Mesenchymal stem cell (in vitro differentiated cells and primary cell): ENCODE results near the gene ADAMTS13.

Source experiments
- DNase-seq: peaks from one replicate; pipeline ENCODE4 v3.0.0-alpha.2; 2013
- H2AFZ ChIP-seq: one replicate; pipeline ENCODE4 v1.6.1; 2013; ENCODE audit warnings: low read depth, mild to moderate bottlenecking, control low read depth, inconsistent platforms, low read length, moderate library complexity
- H2AK5ac ChIP-seq: 2 replicates; pipeline ENCODE4 v1.6.1; 2013; ENCODE audit warnings: low read length, moderate library complexity, mild to moderate bottlenecking, inconsistent platforms; ENCODE audit not compliant: severe bottlenecking
- H2BK120ac ChIP-seq: one replicate; pipeline ENCODE4 v1.6.1; 2013; ENCODE audit warnings: low read depth, mild to moderate bottlenecking, inconsistent platforms, low read length, moderate library complexity
- H2BK12ac ChIP-seq, 2 experiments: one replicate each; pipeline ENCODE4 v1.6.1; 2013; ENCODE audit warnings: inconsistent platforms in 2 of 2, low read length in 2 of 2, mild to moderate bottlenecking in 2 of 2, moderate library complexity in 2 of 2, control low read depth in 1 of 2
- H2BK15ac ChIP-seq: one replicate; pipeline ENCODE4 v1.6.1; 2013; ENCODE audit warnings: mild to moderate bottlenecking, low read depth, inconsistent platforms; ENCODE audit not compliant: poor library complexity, severe bottlenecking
- H2BK5ac ChIP-seq: 2 replicates; pipeline ENCODE4 v1.6.1; 2013; ENCODE audit warnings: low read depth, mild to moderate bottlenecking, low read length, control low read depth, inconsistent platforms; ENCODE audit not compliant: poor library complexity, severe bottlenecking
- H3K14ac ChIP-seq, 2 experiments: one replicate each; pipeline ENCODE4 v1.6.1; 2013; ENCODE audit warnings: inconsistent platforms in 2 of 2, low read length in 2 of 2, control low read depth in 1 of 2, mild to moderate bottlenecking in 1 of 2, moderate library complexity in 1 of 2
- H3K18ac ChIP-seq, 2 experiments: one replicate each; pipeline ENCODE4 v1.6.1; 2013; ENCODE audit warnings: inconsistent platforms in 2 of 2, low read length in 2 of 2, control low read depth in 1 of 2, low read depth in 1 of 2, mild to moderate bottlenecking in 1 of 2
- H3K23ac ChIP-seq, 2 experiments: one replicate each; pipeline ENCODE4 v1.6.1; 2013; ENCODE audit warnings: inconsistent platforms in 2 of 2, low read length in 2 of 2, mild to moderate bottlenecking in 2 of 2, moderate library complexity in 2 of 2, control low read depth in 1 of 2
- H3K27ac ChIP-seq: 2 replicates; pipeline ENCODE4 v1.5.1; 2013; ENCODE audit warnings: mild to moderate bottlenecking, moderate library complexity, low read length, control low read depth, inconsistent platforms; ENCODE audit not compliant: poor library complexity, severe bottlenecking
- H3K27me3 ChIP-seq, 2 experiments: 2 replicates each; pipeline versions ENCODE4 v1.6.1 to v1.7.0; 2013; ENCODE audit warnings: low read length in 2 of 2, mild to moderate bottlenecking in 2 of 2, moderate library complexity in 2 of 2, control low read depth in 1 of 2, inconsistent platforms in 1 of 2; ENCODE audit not compliant: control insufficient read depth in 1 of 2, insufficient read depth in 1 of 2
- H3K36me3 ChIP-seq, 2 experiments: 2 replicates each; pipeline versions ENCODE4 v1.6.1 to v1.7.0; 2013; ENCODE audit warnings: low read length in 2 of 2, control low read depth in 1 of 2, inconsistent platforms in 1 of 2, low read depth in 1 of 2, mild to moderate bottlenecking in 1 of 2; ENCODE audit not compliant: insufficient read depth in 2 of 2, control insufficient read depth in 1 of 2
- H3K4ac ChIP-seq, 2 experiments: one replicate each; pipeline ENCODE4 v1.6.1; 2013; ENCODE audit warnings: inconsistent platforms in 2 of 2, low read length in 2 of 2, mild to moderate bottlenecking in 2 of 2, moderate library complexity in 2 of 2, control low read depth in 1 of 2, low read depth in 1 of 2
- H3K4me1 ChIP-seq: 2 replicates; pipeline ENCODE4 v1.6.1; 2013; ENCODE audit warnings: low read depth, low read length, control low read depth; ENCODE audit not compliant: control insufficient read depth, insufficient read depth
- H3K4me2 ChIP-seq: 2 replicates; pipeline ENCODE4 v1.6.1; 2013; ENCODE audit warnings: low read length, mild to moderate bottlenecking, inconsistent platforms; ENCODE audit not compliant: poor library complexity, severe bottlenecking
- H3K4me3 ChIP-seq, 2 experiments: 2 replicates each; pipeline versions ENCODE4 v1.5.1 to v1.7.0; 2013; ENCODE audit warnings: low read length in 2 of 2, mild to moderate bottlenecking in 2 of 2, control low read depth in 1 of 2, low read depth in 1 of 2; ENCODE audit not compliant: insufficient read depth in 1 of 2
- H3K79me1 ChIP-seq: replicated peaks from 2 replicates; pipeline ENCODE4 v1.6.1; 2013; ENCODE audit warnings: mild to moderate bottlenecking, control low read depth, low read length, inconsistent platforms; ENCODE audit not compliant: poor library complexity, severe bottlenecking
- H3K9ac ChIP-seq: 2 replicates; pipeline ENCODE4 v1.7.0; 2013; ENCODE audit warnings: mild to moderate bottlenecking, low read length, moderate library complexity
- H3K9me3 ChIP-seq: 2 replicates; pipeline ENCODE4 v1.7.0; 2013; ENCODE audit warnings: mild to moderate bottlenecking, low read length; ENCODE audit not compliant: control insufficient read depth
- H4K8ac ChIP-seq: one replicate; pipeline ENCODE4 v1.6.1; 2013; ENCODE audit warnings: inconsistent platforms, mild to moderate bottlenecking, low read length, moderate library complexity
- H4K91ac ChIP-seq: one replicate; pipeline ENCODE4 v1.6.1; 2013; ENCODE audit warnings: mild to moderate bottlenecking, low read length, inconsistent platforms
- WGBS: methylation state at CpG from one replicate; pipeline ENCODE4 v1.1.7; 2013; ENCODE audit warnings: mixed read lengths; 5-methylcytosine and 5-hydroxymethylcytosine counted together

ADAMTS13 gene

DNA sequence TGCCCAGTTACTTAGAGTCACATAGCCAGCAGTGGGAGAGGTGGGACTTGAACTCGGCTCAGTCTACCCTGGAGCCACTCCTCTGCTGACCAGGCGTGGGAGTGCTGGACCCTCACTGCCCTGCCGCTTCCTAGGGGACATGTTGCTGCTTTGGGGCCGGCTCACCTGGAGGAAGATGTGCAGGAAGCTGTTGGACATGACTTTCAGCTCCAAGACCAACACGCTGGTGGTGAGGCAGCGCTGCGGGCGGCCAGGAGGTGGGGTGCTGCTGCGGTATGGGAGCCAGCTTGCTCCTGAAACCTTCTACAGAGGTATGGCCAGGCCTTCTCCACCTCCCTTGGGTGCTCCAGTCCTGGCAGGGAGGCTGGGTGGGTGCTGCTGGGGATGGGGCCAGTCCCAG, 34.2 kb downstream of the ADAMTS13 start:
- no peak overlapping the region for H3K27ac ChIP-seq
- H2BK120ac ChIP-seq, result no peak overlapping the region
- H2AFZ ChIP-seq, result no peak overlapping the region
- no peak overlapping the region for H3K18ac ChIP-seq
- no peak overlapping the region for H3K9ac ChIP-seq
- H3K4me2 ChIP-seq, result no peak overlapping the region
- H3K23ac ChIP-seq, result no peak overlapping the region
- no peak overlapping the region for H2AK5ac ChIP-seq
- no peak overlapping the region for H4K8ac ChIP-seq
- 86% methylated on average over 9 of the region's 9 CpGs for WGBS
- no peak overlapping the region for H2BK12ac ChIP-seq
- peaks cover 0 to 10% of the 10 kb centered on the region in 2 experiments for H3K36me3 ChIP-seq
- no peak overlapping the region for H2BK5ac ChIP-seq
- H3K4me3 ChIP-seq, result no peak overlapping the region
- peaks cover 2 to 6% of the 10 kb centered on the region in 2 experiments for H3K27me3 ChIP-seq
- H2BK15ac ChIP-seq, result no peak overlapping the region
- H3K14ac ChIP-seq, result no peak overlapping the region
- H3K4me1 ChIP-seq, result peaks cover 20% of the 10 kb centered on the region
- peaks cover 5% of the 10 kb centered on the region for H3K79me1 ChIP-seq
- H3K4ac ChIP-seq, result no peak overlapping the region
- no peak for DNase-seq
- H4K91ac ChIP-seq, result peak overlapping the region; percentile 16
- H3K9me3 ChIP-seq, result no peaks in the 10 kb centered on the region

DNA sequence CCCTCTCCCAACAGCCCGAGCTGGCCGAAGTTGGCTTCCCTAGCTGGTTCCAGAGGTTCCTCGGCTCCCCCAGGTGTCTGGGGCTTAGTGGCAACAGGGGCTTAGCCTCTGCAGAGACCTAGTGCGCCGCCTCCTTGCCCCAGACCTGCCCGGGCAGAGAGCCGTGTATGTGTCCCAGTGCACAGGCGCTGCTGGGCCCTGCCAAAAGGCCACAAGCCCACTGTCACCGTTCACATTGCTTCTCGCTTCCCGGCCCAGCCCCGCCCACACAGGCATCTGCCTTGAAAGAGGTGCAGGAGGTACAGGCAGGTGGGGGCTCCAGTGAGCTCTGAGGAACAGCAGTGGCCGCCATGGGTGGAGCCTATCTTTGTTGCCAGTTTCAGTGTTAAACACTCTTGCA, 35.1 kb downstream of the ADAMTS13 start:
- H3K23ac ChIP-seq, result no peak overlapping the region
- H3K4ac ChIP-seq, result no peak overlapping the region
- WGBS, result 86% methylated on average over 13 of the region's 13 CpGs

DNA sequence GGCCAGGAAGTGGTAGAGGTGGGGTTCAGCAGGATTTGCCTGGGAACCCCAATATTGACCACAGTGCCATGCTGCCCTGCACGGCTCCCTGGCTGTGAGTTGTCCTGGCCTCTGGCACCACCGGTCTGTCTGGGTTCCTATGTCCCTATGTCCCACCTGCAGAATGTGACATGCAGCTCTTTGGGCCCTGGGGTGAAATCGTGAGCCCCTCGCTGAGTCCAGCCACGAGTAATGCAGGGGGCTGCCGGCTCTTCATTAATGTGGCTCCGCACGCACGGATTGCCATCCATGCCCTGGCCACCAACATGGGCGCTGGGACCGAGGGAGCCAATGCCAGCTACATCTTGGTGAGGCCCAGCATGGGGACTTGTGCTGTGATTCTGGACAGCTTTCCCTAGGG, 35.6 kb downstream of the ADAMTS13 start:
- Histone ChIP-seq H3K18ac (no peak overlapping the region), H3K14ac (no peak overlapping the region), H2AFZ (no peak overlapping the region), H2BK12ac (no peak overlapping the region), H2BK5ac (no peak overlapping the region), H3K27ac (no peak overlapping the region), H4K91ac (no peak overlapping the region), H4K8ac (no peak overlapping the region), H3K79me1 (peaks cover 17% of the 10 kb centered on the region), H3K9me3 (no peaks in the 10 kb centered on the region), H3K9ac (no peak overlapping the region), H3K36me3 (peaks cover 4 to 10% of the 10 kb centered on the region in 2 experiments), H2BK120ac (no peak overlapping the region), H3K23ac (no peak overlapping the region), H3K4me3 (no peak overlapping the region), H2AK5ac (no peak overlapping the region), H2BK15ac (no peak overlapping the region), H3K4me2 (no peak overlapping the region), H3K4ac (no peak overlapping the region), H3K27me3 (peaks cover 4 to 6% of the 10 kb centered on the region in 2 experiments), H3K4me1 (peaks cover 23% of the 10 kb centered on the region)
- no peak for DNase-seq
- WGBS, result 97% methylated on average over 11 of the region's 11 CpGs

More for the DNA sequence above, 35.1 kb downstream of the ADAMTS13 start:
- Histone ChIP-seq H3K4me2 (no peak overlapping the region), H2AK5ac (no peak overlapping the region), H3K79me1 (peaks cover 12% of the 10 kb centered on the region), H3K18ac (no peak overlapping the region), H2BK5ac (no peak overlapping the region), H3K14ac (no peak overlapping the region), H3K27ac (no peak overlapping the region), H2BK15ac (peak overlapping the region; percentile 33), H3K9me3 (no peaks in the 10 kb centered on the region), H2BK120ac (no peak overlapping the region), H2AFZ (no peak overlapping the region), H3K36me3 (peaks cover 4 to 10% of the 10 kb centered on the region in 2 experiments), H3K4me1 (peaks cover 23% of the 10 kb centered on the region), H2BK12ac (no peak overlapping the region), H3K4me3 (no peak overlapping the region), H4K8ac (peak overlapping the region; percentile 51), H3K9ac (no peak overlapping the region), H4K91ac (no peak overlapping the region), H3K27me3 (peaks cover 2 to 6% of the 10 kb centered on the region in 2 experiments)
- DNase-seq, result no peak

DNA sequence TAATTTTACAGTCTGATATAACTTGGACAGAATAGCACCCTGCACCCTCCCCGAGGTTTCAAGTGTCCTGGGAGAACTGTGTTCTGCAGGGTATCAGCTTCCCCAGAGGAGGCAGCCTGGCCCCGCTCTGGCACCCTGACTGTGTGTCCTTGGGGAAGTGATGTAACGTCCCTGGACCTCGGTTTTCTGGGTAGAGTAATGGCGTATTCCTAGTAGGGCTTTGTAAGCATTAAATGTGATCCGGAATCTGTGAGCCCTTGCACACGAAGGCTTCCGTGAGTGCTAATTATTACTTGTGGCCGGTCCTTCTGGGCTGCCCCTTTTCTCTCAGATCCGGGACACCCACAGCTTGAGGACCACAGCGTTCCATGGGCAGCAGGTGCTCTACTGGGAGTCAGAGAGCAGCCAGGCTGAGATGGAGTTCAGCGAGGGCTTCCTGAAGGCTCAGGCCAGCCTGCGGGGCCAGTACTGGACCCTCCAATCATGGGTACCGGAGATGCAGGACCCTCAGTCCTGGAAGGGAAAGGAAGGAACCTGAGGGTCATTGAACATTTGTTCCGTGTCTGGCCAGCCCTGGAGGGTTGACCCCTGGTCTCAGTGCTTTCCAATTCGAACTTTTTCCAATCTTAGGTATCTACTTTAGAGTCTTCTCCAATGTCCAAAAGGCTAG, 36.6 kb downstream of the ADAMTS13 start:
- peaks cover 6 to 7% of the 10 kb centered on the region in 2 experiments for H3K27me3 ChIP-seq
- no peak overlapping the region for H2BK5ac ChIP-seq
- H2BK15ac ChIP-seq, result no peak overlapping the region
- no peak overlapping the region for H3K18ac ChIP-seq
- no peak overlapping the region for H3K4ac ChIP-seq
- H2AFZ ChIP-seq, result peak overlapping the region; percentile 23
- no peak overlapping the region for H2BK12ac ChIP-seq
- H4K91ac ChIP-seq, result no peak overlapping the region
- H3K23ac ChIP-seq, result no peak overlapping the region
- DNase-seq, result no peak
- peaks cover 10 to 12% of the 10 kb centered on the region in 2 experiments for H3K36me3 ChIP-seq
- H3K27ac ChIP-seq, result no peak overlapping the region
- H4K8ac ChIP-seq, result no peak overlapping the region
- no peaks in the 10 kb centered on the region for H3K9me3 ChIP-seq
- no peak overlapping the region for H3K14ac ChIP-seq
- peak overlapping the region; percentile 66 for H3K4me2 ChIP-seq
- H3K9ac ChIP-seq, result peak overlapping the region; percentile 54
- WGBS, result 89% methylated on average over 16 of the region's 16 CpGs
- H3K4me3 ChIP-seq, result peak overlapping the region in 1 of 2 experiments; percentile 86
- H2BK120ac ChIP-seq, result no peak overlapping the region
- peaks cover 23% of the 10 kb centered on the region for H3K4me1 ChIP-seq
- peaks cover 23% of the 10 kb centered on the region for H3K79me1 ChIP-seq
- no peak overlapping the region for H2AK5ac ChIP-seq
